ENCODE measurements around the gene CAMTA2.

CAMTA2 gene

DNA sequence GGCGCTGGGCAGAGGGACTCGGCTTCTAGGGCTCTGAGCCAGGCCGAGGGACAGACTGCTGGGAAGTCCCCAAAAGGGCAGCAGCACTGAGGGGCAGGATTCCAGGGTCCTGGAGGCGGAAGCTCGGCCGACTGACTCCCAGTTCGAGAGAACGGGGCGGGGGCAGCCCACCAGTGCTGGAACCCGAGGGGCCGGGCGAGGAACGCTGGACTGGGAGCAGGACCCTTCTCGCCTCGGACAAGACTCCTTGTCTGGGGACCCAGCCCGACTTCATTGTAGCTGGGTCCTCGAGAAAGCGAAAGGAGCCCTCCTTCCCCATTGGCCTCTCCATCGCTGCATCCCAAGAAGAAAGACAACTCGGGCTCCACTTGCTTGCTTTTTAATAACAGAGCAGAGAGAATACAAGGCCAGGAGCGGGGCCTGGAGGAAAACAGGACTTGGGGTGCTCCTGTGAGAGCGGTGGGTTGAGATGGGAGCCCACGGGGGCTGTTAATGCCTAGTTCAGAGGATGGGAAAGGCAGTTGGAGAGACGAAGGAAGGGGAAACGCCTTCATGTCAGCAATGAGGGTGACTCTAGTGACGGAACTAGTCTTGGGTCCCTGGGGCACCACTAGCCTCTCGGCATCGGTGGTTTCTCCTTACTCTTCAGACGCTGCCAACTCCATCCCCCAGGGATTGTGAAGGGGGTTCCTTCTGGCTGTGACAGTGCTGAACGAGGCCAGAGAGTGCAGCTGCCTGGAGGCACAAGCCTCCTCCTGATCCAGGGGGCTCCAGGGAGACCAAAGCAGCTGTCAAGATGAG is 492 bp upstream of the CAMTA2 start:
- DNase-seq (ENCODE audit: low read depth), result no peak
- TF ChIP-seq, protein P1, sequence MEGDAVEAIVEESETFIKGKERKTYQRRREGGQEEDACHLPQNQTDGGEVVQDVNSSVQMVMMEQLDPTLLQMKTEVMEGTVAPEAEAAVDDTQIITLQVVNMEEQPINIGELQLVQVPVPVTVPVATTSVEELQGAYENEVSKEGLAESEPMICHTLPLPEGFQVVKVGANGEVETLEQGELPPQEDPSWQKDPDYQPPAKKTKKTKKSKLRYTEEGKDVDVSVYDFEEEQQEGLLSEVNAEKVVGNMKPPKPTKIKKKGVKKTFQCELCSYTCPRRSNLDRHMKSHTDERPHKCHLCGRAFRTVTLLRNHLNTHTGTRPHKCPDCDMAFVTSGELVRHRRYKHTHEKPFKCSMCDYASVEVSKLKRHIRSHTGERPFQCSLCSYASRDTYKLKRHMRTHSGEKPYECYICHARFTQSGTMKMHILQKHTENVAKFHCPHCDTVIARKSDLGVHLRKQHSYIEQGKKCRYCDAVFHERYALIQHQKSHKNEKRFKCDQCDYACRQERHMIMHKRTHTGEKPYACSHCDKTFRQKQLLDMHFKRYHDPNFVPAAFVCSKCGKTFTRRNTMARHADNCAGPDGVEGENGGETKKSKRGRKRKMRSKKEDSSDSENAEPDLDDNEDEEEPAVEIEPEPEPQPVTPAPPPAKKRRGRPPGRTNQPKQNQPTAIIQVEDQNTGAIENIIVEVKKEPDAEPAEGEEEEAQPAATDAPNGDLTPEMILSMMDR (IDR thresholded peaks at IDR 0.05; ENCODE audit: low read depth, low read length, missing control alignments), result no peak
- H3K4me3 ChIP-seq (ENCODE audit: low read depth, low read length), result peak overlapping the region; percentile 97

DNA sequence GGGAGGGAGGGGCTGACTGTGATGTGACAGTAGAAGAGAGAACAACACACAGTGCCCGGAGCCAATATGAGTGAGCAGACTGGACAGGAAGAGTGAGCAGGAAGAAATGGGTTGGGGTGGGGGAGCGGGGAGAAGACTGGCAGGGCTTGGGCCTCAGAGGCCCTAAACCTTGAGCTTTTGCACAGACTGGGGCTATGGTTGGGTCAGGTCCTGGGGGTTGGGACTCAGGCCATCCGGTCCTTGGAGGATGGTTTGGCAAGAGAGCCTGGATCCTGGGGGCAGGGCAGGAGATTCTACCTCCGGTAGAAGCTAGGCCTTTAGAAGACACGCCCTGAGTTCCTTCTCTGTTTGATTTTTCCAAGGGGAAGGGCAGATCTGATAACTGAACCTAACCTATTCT is 1.1 kb downstream of the CAMTA2 start:
- H3K4me3 ChIP-seq (ENCODE audit: low read depth, low read length), result peak overlapping the region; percentile 97
- TF ChIP-seq, protein P1 (IDR thresholded peaks at IDR 0.05; ENCODE audit: low read depth, low read length, missing control alignments), result no peak
- DNase-seq (ENCODE audit: low read depth), result no peak

- no peak for DNase-seq (ENCODE audit: low read depth)
- TF ChIP-seq, protein P1 (IDR thresholded peaks at IDR 0.05; ENCODE audit: low read depth, low read length, missing control alignments), result no peak
- H3K4me3 ChIP-seq (ENCODE audit: low read depth, low read length), result no peak overlapping the region
Observed at GRCh38 chr17:4982305-4982704, 5.2 kb downstream of the CAMTA2 start.

GRCh38 chr17:4980644-4981216 is 6.7 kb downstream of the CAMTA2 start:
- no peak for DNase-seq (ENCODE audit: low read depth)
- no peak overlapping the region for H3K4me3 ChIP-seq (ENCODE audit: low read depth, low read length)
- TF ChIP-seq, protein P1 (IDR thresholded peaks at IDR 0.05; ENCODE audit: low read depth, low read length, missing control alignments), result peak; percentile 84

DNA sequence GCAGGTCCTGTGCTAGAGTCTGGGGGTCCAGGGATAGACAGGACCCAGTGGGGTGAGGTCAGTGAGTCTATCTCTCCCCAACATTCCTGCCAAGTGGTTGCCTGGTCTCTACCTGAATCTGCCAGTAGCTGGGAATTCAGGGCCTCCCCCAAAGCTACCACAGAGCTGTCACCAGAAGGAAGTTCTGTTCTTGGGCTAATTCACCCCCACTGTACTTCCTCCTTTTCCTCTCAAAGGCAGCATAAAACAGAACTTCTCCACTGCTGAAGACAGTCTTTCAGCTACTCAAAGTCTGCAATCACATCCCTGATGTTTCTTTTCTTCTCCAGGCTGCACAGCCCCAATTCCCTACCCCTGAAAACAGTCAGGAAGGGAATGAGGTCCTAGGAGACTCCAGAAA is 8.7 kb downstream of the CAMTA2 start:
- DNase-seq (ENCODE audit: low read depth), result no peak
- no peak overlapping the region for H3K4me3 ChIP-seq (ENCODE audit: low read depth, low read length)

GRCh38 chr17:4974115-4974670 is 13.3 kb downstream of the CAMTA2 start:
- H3K4me3 ChIP-seq (ENCODE audit: low read depth, low read length), result no peak overlapping the region
- no peak for DNase-seq (ENCODE audit: low read depth)
- TF ChIP-seq, protein P1 (IDR thresholded peaks at IDR 0.05; ENCODE audit: low read depth, low read length, missing control alignments), result no peak

More for the DNA sequence above, 8.7 kb downstream of the CAMTA2 start:
- TF ChIP-seq, protein P1 (IDR thresholded peaks at IDR 0.05; ENCODE audit: low read depth, low read length, missing control alignments), result no peak

Measured in GM12864 (cell line).